Stimulated activated CD8-positive, alpha-beta memory T cell treated with anti-CD3 and anti-CD28 coated beads, Interleukin-7, amount 100 ng/mL, for 4 hours (primary cell): ENCODE results near the gene PCNT.
"Not testable (repeated sequence)": the region's sequence is repeated elsewhere in the genome, so short reads cannot be mapped to it uniquely, and the experiment has no call there.

ENCODE experiments used
- DNase-seq, 2 donors: peaks; one replicate each; pipeline ENCODE4 v3.0.0-alpha.2; 2020; ENCODE audit warnings: low read depth in 2 of 2

PCNT gene

DNA sequence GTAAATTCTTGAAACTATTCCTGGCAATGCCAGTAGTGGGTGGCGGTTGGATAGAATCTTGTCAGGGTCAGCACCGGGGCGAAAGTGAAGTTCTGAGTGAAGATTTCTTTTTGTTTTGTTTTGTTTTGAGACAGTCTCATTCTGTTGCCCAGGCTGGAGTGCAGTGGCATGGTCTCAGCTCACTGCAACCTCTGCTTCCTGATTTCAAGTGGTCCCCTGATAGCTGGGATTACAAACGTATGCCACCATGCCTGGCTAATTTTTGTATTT lies 33.3 kb downstream of the PCNT start:
- no peak for DNase-seq

DNA sequence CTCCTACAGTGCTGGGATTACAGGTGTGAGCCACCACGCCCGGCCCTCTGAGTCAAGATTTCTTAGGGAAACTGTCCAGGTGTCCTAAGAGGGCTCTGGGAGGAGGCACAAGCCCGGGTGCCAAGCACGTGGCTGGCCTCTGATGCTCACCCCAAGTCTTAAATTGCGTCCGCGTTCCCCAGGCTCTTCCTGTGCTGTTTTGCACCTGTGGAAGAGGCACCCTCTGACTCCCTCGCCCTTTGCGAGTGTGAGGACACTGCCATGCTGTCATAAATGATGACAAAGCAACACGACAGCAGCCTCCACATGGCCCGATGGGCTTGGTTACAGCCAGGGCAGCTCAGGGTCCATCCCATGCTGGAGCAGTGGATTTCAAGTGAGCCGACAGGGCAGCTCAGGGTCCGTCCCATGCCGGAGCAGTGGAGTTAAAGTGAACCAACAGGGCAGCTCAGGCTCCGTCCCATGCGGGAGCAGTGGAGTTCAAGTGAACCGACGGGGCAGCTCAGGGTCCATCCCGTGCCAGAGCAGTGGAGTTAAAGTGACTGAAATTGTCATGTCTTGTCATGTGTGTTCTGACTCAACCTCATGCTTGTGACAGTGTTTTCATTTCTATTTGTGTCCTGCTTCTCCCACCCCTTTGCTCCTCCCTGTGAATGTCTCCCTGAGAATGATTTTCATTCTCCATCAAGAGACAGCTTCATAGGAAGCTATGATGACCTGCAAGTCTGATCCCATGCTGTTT lies 33.9 kb downstream of the PCNT start:
- DNase-seq: no peak

DNA sequence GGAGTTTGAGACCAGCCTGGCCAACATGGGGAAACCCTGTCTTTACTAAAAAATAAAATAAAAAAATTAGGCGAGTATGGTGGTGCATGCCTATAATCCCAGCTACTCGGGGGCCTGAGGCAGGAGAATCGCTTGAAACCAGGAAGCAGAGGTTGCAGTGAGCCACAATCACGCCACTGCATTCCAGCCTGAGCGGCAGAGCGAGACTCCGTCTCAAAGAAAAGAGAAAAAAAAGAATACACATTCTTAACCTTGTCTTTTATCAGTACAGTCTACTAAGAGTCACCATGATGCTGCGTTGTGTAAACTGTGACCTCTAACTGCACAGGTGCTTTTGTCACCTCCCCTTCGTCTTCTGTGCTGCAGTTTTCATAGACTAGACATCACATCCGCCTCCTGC lies 37.2 kb downstream of the PCNT start:
- no peak for DNase-seq

DNA sequence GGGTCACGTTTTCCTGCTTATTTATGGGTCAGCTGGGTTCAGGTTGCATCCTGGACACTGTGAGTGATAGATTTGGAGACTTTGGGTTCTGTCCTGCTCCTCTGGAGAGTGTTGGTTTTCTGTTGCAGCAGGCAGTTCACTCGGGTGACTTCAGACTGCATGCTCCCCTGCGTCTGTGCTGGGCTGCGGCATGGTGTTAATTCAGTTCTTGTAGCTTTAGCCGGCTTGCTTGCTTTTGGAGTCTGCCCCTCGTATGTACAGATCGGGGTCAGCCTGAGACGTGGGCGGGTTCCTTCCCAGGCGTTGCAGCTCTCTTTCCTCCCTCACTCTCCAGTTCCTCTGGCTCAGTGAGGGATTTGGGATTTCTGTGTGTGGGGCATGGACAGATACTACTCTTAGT lies 38.0 kb downstream of the PCNT start:
- DNase-seq: no peak

DNA sequence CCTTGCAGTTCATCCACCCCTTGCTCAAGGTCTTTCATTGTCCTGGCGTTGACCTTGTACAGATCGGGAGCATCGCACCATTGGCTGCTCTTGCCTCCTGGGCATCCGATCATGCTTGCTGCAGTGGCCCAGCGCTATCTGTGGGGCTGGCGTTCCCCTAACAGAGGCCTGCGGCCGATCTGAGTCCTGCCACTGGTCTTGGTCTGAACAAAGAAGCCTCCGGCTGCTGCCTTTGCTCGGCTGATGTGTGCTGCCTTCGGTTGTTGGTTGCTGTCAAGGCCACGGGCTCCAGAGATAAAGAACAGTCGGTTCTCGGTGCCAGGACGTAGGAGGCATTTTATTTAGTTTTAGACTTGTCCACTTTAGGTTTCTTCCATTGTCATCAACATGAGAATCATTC lies 39.0 kb downstream of the PCNT start:
- DNase-seq: no peak

DNA sequence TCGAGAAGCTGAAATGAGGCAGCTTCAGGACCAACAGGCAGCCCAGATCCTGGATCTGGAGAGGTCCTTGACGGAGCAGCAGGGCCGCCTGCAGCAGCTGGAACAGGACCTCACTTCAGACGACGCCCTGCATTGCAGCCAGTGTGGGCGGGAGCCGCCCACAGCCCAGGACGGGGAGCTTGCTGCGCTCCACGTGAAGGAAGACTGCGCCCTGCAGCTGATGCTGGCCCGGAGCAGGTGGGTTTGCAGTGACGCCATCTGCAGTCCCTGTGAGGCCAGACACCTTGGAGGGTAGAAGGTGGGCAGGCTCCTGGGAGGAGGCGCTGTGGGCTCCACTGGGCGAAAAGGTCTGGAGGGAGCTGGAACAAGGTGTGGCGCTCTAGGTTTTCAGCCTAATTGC lies 39.7 kb downstream of the PCNT start:
- no peak for DNase-seq

DNA sequence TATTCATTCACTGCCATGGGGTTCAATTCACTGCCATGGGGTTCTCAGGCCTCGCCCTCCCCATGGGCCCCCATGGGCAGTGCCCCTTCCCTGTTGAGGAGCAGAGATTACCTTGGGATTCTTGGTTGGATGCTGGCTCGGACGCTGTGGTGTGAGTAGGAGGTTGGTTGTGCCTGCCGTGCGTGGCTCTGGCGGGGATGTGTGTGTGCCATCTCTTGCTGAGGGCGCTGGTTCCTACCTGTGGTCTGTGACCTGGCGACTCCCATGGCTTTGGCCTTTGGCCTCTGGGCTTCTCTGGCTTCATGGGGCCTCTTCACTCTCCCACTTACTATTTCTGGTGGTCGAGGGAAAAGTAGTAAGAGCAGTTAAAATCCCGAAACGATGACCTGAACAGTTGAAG lies 42.1 kb downstream of the PCNT start:
- no peak for DNase-seq

DNA sequence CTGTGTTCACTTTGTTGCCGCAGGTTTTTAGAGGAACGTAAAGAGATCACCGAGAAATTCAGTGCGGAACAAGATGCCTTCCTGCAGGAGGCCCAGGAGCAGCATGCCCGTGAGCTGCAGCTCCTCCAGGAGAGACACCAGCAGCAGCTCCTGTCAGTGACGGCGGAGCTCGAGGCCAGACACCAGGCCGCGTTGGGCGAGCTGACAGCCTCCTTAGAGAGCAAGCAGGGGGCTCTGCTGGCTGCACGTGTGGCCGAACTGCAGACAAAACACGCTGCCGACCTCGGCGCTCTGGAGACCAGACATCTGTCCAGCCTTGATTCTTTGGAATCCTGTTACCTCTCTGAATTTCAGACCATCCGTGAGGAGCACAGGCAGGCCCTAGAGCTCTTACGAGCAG lies 42.6 kb downstream of the PCNT start:
- DNase-seq: no peak

DNA sequence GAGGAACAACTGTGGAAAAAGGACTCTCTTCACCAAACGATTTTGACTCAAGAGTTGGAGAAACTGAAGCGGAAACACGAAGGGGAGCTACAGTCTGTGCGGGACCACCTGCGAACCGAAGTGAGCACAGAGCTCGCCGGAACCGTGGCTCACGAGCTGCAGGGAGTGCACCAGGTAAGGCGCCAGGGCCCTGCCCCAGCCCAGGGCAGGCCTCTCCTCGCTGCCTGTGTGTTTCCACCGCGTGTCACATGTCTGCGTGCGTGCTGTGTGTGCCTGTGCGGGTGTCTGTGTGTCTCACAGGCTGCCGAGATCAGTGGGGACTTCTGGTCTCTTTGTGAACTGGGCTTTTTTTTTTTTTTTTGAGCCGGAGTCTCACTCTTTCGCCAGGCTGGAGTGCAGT lies 43.0 kb downstream of the PCNT start:
- no peak for DNase-seq

DNA sequence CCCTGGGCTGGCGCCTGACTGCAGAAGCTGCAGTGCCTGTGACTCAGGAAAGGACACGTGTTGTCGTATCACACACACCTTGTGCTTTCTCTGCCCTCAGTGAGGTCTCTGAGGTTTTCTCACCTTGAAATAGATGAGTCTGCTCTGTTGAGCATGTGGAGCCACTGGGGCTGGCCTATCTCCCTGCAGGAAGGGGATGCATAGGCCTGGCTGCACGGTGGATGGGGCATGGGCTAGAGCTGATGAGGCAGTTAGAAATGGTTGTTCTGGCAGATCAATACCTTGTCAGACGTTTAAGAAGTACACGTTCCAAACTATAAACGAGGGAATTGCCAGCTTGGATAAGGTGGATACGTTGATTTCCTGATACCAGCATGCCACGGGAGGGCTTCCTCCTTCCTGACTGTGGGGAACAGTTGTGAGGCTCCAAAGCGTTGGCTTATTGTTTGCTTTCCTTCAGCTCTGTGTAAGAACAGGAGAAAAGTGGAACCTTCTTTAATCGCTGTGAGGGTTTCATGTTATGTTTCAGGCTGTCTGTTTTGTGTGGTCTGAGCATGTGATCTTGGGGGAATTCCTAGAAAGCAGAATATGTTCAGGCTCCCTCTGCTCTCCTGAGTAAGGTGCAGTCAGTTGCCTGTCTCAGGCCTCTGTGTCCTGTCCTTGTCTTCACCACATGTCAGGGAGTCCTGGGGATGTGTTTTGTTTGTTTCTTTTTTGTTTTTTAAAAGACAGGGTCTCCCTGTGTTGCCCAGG lies 44.8 kb downstream of the PCNT start:
- peak; percentile 21 to 29 for DNase-seq

DNA sequence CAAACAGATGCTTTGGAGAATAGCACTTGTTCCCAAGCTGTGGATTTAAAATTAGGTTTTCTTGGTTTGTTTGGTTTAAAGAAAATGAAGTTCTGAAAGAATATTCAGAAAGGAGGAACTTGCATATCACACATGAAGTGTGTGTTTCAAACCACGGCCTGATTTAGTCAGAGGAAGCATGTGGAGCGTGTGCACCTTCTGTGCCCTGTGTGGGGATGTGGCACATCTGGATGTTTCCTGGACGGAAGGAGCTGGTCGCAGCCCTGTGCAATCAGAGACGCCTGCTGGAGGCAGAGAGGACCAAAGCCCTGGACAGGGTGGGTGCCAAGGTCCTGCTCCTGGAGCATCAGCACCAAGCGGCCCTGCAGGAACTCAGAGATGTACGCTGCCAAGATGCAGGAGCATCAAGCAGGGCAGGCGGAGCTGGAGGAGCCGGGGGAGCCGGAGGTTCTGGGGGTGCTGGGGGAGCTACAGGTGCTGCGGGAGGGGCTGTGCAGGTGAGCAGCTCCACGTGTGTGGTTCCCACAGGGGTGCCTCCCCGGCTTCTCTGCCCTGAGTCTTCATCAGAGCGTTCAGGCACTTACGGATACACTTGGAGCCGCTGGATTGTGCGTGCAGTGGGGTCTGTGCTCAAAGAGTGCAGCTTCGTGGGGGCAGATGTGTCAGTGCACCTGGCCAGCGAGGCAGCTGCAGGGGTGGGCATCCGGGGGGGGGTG lies 45.7 kb downstream of the PCNT start:
- no peak for DNase-seq

DNA sequence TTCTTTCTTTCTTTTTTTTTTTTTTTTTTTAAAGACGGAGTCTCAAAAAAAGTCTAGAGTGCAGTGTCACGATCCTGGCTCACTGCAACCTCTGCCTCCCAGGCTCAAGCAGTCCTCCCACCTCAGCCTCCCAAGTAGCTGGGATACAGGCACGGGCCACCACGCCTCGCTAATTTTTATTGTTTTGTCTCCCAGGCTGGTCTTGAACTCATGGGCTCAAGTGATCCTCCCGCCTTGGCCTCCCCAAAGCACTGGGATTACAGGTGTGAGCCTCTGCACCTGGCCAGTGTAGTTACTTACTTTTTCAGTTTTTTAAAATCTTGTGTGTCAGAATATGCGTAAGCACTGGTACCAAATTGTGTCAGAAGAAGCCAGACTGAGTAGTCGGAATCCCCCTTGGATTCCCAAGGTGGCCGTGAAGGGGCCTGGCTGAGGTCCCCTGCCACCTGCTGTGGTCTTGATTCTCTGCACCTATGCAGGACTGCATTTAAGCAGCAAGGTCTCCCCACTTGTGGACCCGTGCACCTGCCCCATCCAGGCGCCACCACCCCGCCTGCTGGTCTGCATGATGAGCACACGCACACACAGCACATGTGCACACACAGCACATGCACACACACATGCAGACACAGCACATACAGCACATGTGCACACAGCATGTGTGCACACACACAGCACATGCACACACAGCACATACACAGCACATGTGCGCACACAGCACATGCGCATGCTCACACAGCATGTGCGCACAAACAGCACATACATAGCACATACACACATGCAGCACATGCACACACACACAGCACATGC lies 47.5 kb downstream of the PCNT start:
- DNase-seq: no peak

DNA sequence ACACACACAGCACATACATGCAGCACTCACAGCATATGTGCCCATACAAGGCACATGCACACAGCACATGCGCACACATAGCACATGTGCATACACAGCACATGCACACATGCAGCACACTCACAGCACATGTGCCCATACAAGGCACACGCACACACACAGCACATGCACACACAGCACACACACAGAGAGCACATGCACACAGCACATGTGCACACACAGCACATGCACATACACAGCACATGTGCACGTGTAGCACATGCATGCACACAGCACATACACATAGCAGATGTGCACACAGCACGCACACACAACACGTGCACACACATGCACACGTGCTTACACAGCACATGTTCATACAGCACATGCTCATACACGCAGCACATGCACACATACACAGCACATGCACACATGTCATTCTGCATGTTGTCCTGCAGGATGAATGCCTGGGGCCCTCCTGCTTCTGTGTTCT lies 48.1 kb downstream of the PCNT start:
- DNase-seq: no peak

DNA sequence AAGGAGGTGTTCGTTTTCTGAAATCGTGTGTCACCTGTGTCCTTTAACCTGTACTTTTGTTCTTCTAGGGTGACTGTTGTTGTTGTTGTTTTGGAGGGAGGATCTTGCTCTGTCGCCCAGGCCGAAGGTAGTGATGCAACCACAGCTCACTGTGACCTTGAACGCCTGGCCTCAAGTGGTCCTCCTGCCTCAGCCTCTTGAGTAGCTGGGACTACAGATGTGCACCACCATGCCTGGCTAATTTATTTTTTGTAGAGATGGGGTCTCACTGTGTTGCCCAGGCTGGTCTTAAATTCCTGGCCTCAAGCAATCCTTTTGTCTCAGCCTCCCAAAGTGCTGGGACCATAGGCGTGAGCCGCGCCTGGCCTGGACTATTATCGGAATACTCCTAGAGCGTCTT lies 49.0 kb downstream of the PCNT start:
- DNase-seq: not testable (repeated sequence)

DNA sequence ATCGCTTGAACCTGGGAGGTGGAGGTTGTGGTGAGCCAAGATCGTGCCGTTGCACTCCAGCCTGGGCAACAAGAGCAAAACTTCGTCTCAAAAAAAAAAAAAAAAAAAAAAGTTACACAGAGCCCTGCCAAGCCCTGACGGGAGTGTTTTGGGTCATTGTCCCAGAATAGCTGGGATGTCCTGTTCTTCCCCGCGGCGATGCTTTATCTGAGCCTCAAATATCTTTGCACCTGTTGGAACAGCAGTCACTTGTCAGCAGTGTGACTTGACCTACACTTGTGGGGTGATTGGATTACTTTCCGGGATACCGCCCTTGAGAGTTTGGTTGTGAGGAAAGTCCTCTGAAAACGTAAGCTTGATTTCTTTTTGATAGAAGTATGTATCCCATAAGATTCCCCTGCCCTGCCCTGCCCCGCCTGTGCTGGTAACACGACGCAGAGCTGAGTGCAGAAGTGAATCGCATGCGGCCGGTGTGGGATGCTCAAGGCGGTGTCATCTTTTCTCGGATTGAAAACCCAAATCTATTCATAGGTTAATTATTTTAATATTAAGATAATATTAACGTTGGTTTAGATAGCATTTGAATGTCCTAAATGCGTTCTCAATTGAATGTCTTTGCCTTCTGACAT lies 50.9 kb downstream of the PCNT start:
- DNase-seq: no peak

DNA sequence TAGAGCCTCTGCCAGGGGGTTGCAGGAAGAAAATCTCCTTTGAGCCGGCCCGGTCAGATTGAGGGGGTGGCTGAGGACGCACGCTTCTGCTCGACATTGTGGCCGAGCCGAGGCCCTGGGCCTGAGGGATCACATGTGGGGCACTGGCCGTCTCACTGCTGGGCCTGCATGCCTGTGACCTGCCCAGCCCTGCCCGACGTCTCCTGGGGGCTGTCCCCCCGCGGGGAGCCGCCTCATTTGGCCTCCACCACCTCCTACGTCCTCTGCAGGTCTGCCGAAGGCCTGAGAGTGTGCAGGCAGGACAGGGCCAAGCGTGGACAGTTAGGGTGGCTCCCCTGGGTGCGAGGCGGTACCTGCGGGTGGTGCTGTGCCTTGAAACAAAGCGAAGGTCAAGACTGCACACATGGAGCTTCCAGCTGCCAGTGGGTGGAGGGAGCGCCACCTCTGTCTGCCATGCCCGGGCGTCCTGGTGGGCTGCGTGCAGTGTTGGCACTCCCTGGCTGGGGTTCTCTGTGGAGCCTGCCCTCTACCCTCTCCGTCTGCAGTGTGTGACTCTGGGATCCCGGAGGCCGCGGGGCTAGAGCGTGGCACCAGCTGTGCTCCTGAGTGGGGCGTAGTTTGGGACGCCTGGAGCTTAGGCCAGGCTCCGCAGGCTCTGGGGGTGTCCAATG lies 51.7 kb downstream of the PCNT start:
- no peak for DNase-seq

DNA sequence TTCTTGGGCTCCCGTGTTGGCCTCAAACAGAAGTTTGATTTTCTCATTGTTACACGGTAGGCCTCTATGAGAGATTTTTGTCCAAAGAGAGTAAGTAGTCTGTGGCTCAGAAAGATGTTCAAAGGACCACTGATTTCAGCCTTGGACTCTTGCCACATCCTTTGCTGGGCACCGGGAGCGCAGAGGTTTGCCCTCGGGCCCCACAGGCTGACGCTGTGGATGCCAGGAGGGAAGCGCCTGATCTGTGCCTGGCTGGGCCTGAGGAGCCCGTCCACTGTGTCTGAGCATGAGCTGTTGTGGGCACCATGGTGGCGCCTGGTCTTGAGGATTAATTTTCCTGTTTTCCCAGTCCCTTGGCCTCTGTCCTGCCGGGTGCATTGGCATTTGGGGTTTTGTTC lies 52.3 kb downstream of the PCNT start:
- no peak for DNase-seq

DNA sequence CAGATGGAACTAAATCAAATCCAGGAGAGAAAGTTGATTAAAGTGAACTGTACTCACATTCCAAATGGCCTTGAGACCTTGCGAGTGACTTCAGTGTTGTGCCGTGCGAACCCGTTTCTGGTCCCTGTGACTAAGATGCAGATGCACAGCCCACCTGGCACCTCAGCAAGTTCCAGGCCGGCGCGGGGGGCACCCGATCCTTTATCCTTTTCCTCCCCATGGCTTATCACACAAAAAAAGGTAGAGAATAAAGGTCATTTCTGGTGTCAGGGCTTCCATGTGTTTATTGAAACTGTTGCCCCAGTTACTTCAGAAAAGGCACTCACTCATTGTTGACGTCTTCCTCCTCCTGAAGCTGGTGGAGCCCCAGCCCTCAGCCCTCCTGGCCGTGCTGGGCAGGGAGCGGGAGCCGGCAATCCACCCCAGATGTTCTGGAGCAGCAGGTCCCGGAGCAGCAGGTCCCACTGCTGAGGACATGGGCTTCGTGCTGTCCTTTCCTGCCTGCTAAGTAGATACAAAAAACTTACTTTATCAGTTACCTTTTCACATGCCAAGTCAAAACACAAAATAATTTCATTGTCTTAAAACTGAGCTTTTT lies 53.0 kb downstream of the PCNT start:
- DNase-seq: no peak

DNA sequence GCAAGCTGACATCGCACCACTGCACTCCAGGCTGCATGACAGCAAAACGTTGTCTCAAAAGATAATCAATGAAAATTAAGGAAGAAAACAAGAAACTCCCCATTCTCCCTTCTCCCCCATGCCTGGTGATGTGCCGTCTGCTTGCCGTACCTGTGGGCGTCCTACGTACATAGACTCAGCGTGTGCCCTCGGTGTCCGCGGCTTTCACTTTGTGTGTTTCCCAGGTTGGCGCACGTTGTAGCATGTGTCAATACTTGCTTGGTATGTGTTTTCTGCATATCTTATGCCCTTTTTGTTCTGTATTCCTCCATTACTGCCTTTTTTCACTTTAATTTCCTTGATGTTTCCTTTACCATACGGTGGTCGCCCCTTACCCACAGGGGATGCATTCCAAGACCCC lies 53.8 kb downstream of the PCNT start:
- no peak for DNase-seq

DNA sequence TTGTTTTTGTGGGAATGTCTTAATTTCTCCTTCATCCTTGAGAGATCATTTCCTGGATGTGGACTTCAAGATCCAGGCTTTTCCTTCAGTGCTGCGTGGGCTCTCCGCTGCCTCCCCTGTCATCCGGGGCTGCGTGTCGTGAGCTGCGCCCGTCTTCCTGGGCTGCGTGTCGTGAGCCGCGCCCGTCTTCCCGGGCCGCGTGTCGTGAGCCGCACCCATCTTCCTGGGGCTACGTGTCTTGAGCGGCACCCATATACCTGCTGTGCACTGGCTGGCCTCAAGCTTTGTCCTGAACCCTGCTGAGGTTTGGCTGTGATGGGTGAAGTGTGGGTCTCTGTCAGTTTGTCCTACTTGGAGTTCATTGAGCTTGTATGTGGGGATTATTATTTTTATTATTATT lies 55.1 kb downstream of the PCNT start:
- no peak for DNase-seq

DNA sequence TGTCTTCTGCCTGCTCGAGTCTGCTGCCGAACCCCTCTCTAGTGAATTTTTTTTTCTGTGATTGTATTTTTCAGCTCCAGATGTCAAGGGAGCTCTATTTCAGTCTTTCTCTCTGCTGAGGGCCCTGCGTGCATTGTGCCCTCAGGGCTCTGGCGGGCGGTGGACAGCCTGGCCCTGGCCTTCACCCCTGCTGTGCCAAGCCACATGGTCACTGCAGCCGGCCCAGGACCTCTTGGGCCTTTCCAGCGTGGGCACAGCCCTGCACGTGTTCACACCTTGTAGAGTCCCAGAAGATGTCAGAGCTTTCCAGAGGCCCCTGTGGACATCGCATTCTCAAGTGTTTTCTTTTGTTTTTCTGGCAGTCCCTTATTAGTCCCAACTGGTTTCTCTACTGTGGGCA lies 55.7 kb downstream of the PCNT start:
- DNase-seq: no peak
